ENCODE measurements around the gene RFWD3. TPM values are rescaled to one million over a fixed set of nuclear protein-coding genes. Genes with fewer than 3 reads are reported as not detected.
A peak's percentile ranks its signal among the peaks of the same experiment; 100 is the strongest.

RFWD3 gene
- total RNA-seq, 1 donor from 2014 or later, result 25.9 TPM

DNA sequence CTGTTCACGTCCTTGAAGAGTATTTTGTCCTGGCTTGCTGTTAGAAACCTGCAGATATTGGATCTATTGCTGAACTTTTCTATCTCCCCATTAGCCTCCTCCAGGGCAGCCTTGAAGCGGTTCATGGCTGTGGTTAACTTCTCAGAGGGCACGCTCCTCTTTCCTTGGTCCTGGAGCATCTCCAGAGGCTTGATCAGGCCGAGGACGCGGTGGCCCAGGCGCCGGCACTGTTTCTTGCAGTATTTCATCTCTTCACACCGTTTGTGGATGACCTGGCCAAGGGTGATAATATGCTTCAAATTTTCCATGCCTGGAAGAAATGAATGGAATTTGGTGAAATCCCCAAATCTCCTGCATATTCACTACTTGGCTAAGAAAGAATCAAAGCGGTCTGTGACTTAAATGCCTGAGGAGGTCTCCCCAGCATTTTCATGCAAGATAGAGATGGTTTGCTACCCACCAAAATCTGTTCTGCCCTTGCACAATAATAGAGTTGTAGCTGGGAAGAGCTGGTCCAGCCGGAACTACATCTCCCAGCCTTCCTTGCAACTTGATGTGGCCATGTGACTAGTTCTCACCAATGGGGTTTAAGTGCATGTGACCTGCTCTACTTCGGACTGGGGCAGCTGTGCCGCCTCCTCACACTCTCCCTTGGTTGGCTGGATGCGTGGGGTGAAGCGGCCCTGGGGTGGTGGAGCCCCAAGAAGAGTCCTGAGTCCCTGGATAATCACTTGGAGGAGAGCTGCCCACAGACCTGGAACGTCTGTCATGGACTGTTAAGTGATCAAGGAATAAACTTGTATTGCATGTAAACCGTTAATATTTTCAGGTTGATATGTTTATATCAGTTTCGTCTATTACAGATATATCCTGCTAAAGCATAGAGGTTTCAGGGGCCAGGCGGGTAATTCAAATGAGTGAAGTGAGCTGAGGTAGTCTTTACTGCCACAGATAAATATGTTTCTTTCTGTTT is 29.1 kb upstream of the RFWD3 start:
- Histone ChIP-seq H3K4me3 (ENCODE audit: low read depth, low read length) (peak overlapping the region; percentile 35), H3K27me3 (ENCODE audit: control insufficient read depth, insufficient read depth, low read length) (no peaks in the 10 kb centered on the region), H3K36me3 (ENCODE audit: control insufficient read depth, insufficient read depth, low read length) (no peaks in the 10 kb centered on the region)
- DNase-seq (ENCODE audit: low read depth), result peak; percentile 85
- TF ChIP-seq, protein P1, sequence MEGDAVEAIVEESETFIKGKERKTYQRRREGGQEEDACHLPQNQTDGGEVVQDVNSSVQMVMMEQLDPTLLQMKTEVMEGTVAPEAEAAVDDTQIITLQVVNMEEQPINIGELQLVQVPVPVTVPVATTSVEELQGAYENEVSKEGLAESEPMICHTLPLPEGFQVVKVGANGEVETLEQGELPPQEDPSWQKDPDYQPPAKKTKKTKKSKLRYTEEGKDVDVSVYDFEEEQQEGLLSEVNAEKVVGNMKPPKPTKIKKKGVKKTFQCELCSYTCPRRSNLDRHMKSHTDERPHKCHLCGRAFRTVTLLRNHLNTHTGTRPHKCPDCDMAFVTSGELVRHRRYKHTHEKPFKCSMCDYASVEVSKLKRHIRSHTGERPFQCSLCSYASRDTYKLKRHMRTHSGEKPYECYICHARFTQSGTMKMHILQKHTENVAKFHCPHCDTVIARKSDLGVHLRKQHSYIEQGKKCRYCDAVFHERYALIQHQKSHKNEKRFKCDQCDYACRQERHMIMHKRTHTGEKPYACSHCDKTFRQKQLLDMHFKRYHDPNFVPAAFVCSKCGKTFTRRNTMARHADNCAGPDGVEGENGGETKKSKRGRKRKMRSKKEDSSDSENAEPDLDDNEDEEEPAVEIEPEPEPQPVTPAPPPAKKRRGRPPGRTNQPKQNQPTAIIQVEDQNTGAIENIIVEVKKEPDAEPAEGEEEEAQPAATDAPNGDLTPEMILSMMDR (IDR thresholded peaks at IDR 0.05; ENCODE audit: insufficient read depth, low read length, poor library complexity, severe bottlenecking), result no peak

DNA sequence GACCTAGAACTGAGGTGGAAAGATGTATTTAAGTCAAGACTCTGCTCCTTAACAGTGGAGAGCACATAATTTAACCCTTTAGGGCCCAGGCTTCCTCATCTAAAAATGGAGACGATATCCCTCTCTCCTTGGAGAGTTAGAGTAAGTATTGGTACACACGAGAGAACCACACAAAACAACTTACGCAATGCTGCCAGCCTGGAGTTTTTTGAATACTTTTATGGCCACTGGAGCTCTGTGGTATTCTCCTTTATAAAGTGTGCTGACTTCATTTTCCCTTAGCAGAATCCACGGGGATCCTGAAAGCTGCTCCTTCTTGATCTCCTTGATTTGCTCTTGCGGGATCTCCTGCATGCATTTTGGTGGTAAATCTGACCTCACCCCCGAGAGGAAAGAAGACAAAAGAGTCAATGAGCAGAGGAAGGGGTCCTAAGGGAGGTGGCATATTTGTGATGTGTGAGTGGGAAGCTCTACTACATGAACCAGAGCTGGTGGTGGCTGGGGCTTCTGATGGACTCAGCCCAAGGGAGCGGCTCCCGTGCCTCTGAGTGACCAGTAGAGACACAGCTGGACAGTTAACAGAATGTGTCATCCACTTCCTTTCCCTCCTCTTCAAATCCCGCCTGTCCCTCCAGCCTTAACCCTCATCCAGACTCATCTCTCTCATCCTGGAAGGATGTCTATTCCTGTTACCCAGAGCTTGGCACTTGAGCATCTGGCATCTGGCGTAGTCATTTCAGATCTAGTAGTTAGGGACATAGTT is 24.6 kb upstream of the RFWD3 start:
- no peaks in the 10 kb centered on the region for H3K36me3 ChIP-seq (ENCODE audit: control insufficient read depth, insufficient read depth, low read length)
- H3K4me3 ChIP-seq (ENCODE audit: low read depth, low read length), result no peak overlapping the region
- DNase-seq (ENCODE audit: low read depth), result no peak
- no peaks in the 10 kb centered on the region for H3K27me3 ChIP-seq (ENCODE audit: control insufficient read depth, insufficient read depth, low read length)
- TF ChIP-seq, protein P1 (IDR thresholded peaks at IDR 0.05; ENCODE audit: insufficient read depth, low read length, poor library complexity, severe bottlenecking), result no peak

DNA sequence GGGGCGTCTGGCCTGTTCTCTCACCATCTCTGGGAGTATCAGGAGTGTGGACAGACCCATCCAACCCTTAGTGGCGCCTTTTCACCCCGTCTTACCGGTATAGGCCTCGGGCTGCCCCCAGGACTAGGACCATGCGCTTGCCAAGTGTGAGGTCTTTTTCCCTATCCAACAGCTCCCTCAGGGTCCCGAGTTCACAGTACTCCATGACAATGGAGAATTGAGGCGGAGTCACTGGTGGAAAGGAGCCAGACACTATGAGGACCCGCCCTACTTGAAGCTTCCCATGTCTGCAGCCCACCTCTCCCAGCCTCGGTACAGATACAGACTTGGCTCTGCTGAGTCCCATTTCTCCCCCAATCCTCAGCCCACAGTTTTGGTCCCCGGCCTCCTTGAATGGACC is 15.9 kb upstream of the RFWD3 start:
- no peaks in the 10 kb centered on the region for H3K27me3 ChIP-seq (ENCODE audit: control insufficient read depth, insufficient read depth, low read length)
- no peaks in the 10 kb centered on the region for H3K36me3 ChIP-seq (ENCODE audit: control insufficient read depth, insufficient read depth, low read length)
- H3K4me3 ChIP-seq (ENCODE audit: low read depth, low read length), result no peak overlapping the region
- DNase-seq (ENCODE audit: low read depth), result no peak
- TF ChIP-seq, protein P1 (IDR thresholded peaks at IDR 0.05; ENCODE audit: insufficient read depth, low read length, poor library complexity, severe bottlenecking), result no peak

DNA sequence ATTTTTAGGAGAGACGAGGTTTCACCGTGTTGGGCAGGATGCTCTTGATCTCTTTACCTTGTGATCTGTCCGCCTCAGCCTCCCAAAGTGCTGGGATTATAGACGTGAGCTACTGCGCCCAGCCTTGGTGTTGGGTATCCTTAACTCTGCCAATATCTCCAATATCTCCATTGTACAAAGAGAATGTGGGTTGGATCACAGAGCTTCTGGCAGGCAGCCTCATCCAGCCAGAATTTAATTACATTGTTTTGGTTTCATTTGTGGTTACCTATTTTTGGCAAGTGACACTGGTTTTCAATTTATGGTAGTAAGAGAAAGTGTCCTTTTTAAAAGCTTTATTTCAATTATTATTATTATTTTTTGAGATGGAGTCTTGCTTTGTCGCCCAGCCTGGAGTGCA is 14.0 kb upstream of the RFWD3 start:
- no peaks in the 10 kb centered on the region for H3K36me3 ChIP-seq (ENCODE audit: control insufficient read depth, insufficient read depth, low read length)
- TF ChIP-seq, protein P1 (IDR thresholded peaks at IDR 0.05; ENCODE audit: insufficient read depth, low read length, poor library complexity, severe bottlenecking), result no peak
- no peak for DNase-seq (ENCODE audit: low read depth)
- H3K27me3 ChIP-seq (ENCODE audit: control insufficient read depth, insufficient read depth, low read length), result no peaks in the 10 kb centered on the region
- no peak overlapping the region for H3K4me3 ChIP-seq (ENCODE audit: low read depth, low read length)

DNA sequence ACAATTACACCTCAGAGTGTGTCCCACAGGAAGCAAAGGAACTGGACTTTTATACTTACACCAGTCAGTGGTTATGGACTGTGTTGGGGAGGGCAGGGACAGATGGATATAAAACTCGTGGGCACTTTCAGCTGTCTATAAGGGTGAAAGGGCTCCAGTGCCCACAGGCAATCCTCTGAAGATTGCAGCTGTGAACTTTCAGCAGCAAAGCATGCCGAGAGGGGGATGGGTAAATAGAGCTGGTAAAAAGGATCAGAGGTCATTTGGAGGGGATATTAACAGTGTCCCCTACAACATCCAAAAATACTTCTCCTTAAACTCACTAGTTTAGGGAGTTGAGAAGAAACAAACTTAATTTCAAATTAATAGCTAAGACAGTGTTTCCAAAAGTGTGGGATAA is 13.3 kb upstream of the RFWD3 start:
- Histone ChIP-seq H3K36me3 (ENCODE audit: control insufficient read depth, insufficient read depth, low read length) (no peaks in the 10 kb centered on the region), H3K4me3 (ENCODE audit: low read depth, low read length) (no peak overlapping the region), H3K27me3 (ENCODE audit: control insufficient read depth, insufficient read depth, low read length) (no peaks in the 10 kb centered on the region)
- DNase-seq (ENCODE audit: low read depth), result no peak
- TF ChIP-seq, protein P1 (IDR thresholded peaks at IDR 0.05; ENCODE audit: insufficient read depth, low read length, poor library complexity, severe bottlenecking), result no peak

Measured in kidney epithelial cell (primary cell).